NCI-H82 (cell line): ENCODE results near the gene ALDH1A2.
A peak's percentile ranks its signal among the peaks of the same experiment; 100 is the strongest.

Experiments used
- DNase-seq: peaks from one replicate; lab custom pipeline; 2025; lab: John Stamatoyannopoulos, UW

The ALDH1A2 gene

DNA sequence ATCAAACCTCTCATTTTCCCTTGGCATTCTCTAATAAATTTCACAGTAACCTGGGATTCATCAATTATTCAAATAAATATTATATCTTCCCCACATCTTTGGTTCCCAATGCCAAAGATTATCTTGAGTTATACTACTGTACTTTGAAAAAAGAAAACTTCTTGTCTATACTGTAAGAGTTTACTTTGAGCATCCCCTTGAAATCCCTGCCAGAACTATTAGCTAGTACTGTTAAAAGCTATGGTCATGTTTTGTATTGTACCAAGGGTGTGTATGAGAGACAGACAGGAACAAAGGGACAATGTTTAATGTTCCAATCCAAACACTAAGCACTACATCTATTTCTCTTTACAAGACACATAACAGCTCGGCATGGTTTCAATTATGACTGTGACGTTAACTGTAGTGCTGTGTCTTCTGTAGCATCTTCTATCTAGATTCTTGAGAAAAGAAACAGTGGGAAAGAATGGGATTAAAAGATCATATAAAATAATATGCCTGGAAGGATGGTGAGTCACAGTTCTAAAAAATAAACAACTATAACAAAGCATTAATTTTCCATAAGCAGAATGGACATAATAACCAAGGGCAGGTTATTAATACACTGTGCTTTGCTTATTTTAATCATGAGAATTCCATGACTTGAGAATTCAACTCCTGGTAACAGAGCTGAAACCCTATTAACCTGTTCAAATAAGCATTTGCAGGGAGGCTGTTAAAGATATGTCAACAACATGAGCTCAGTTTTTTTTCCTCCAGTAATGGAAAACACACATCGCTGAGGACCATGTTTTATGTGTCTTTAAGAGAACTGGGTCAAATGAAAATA, 71.1 kb downstream of the ALDH1A2 start:
- DNase-seq, result no peak

DNA sequence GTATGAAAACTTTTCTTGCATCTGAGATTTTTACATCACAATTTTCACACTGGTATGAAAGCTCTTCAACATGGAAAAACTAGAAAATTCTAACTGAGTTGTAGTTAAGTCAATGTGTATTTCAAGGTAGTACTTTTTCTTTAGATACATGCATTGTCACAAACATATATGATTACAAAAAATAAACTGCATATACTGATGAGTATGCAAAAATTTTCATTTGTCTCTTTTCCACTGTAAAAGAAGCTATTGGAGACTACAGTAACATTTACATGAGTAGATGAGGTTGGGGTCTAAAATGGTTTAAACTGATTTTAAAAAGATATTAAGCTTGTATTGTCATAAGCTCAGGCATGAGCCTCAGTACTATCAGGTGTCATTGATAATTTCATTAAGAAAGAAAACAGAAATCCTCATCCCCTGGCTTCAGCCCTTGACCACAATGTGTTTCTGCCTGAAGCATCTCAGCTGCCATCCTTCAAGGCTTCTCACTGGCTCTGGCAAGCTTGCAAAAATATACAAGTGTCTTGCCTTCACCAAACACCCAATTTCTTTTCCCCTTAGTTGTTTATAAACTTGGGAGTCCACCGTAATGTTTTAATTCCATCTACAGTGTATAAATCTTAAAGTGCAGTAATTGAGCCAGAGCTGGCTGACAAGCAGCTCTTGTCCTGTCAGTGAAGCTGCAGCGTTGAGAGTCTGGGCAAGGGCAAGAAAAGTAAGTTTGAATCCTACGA, 71.9 kb downstream of the ALDH1A2 start:
- no peak for DNase-seq

DNA sequence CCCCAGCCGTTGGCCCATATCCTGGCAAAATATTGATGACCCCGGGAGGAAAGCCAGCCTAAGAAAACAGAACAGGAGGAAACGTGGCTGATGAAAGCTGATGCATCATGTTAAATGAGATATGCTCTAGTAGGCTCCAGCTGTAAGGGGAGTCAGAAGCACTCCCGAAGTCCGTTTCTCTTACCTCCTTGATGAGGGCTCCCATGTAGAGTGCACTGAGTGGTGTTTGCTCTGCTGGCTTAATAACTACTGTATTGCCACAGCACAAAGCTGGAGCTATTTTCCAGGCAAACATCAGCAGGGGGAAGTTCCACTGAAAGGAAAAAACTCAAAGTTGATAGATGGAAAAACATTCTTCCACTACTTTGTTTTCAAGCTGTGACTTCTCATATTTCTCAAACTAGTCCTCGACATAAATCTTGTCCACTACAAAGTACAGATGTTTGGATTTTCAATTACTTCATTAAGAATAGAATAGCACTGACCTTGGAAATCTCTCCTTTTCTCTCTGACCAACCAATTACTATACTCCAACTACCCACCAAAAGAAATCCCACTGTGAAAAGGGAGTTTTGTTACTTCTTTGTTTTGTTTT, 72.7 kb downstream of the ALDH1A2 start:
- no peak for DNase-seq

DNA sequence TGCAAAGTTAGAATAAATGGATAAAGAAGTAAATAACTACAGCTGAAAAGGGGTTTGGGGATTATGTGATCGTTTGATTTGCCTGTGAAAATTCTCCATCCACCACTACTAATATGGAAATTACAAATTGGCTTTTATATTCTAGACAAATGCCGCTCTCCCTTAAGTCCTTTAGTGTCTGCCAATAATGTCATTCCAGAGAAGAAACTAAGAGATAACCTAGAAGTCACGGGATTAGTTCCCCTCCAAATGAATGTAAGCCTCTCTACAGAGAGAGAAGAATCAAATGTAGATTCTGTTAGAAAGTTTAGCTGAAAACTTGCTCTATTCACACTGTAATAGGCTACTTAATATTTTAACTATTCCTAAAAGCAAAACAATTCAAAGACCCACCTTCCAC, 92.0 kb downstream of the ALDH1A2 start:
- DNase-seq, result no peak

DNA sequence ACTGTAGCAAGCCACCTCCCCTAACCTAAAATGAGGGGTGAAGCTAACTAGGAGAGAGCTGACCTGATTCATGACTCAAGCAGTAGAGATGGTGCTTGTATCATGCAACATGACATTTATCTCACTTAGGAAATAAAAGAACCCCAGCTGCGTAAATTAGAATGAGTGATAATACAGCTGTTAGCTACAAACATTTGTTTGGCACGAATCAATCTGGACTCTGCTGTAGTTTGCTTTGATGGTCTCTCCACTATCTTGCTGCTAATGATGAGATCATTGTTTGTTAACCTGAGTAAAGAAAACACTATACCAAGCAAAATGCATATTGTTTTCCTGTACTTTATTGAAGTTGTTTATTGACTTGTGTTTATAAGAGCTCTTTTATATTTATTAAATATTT, 92.6 kb downstream of the ALDH1A2 start:
- DNase-seq, result no peak

DNA sequence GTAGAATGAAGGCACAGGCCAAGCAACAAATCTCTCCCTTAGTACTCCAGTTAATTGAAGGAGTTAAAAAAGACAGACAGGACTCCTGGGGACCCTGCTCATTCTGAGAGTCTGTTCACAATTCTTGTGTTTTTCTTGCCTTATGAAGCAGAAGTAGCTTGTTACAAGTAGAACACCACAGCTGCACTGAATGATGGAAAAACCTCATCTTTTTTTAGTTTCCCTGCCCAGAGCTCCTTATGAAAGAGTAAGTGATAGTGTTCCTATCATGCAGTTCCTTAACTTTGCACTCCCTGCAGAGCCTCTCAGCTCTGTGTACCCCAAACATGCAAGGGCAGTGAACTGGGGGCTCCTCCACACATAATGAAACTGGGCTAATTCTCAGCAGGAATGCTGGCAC, 95.5 kb downstream of the ALDH1A2 start:
- DNase-seq, result no peak

DNA sequence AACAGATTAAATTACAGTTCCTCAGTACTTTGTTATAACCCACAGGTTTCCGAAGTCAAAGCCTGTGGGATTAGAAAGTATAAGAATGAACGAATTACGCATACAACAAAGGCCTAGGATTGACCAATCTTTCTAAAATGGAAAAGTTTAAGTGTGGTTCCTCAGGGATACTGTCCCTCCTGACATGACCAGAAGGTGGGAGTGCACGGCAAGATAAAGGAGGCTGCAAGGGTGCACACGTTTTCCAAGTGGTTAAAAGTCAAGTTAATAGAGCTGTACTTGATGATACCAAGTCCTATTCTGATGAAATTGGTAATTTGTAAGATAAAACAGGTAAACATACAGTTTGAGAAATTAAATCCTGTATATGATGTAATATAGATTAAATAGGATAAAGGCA, 96.2 kb downstream of the ALDH1A2 start:
- DNase-seq, result peak; percentile 1

DNA sequence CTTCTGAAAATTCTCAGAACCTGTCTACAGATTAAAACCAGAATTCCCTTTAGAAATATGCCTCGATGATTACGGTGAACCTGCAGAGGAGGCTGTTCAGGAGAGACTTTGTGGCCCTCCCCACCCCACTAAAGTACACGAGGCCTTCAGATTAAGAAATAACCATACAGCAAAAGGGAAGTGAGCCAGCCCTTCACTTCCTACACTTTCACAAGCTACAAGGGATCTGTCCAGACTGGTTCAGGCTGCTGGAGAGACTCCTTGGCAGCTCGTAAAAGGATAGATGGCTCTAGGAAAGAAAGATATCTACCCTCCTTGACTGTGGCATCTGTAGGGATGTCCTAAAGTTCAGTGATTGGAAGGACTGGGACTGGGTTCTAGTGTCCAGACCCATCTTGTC, 102.6 kb downstream of the ALDH1A2 start:
- DNase-seq, result no peak

DNA sequence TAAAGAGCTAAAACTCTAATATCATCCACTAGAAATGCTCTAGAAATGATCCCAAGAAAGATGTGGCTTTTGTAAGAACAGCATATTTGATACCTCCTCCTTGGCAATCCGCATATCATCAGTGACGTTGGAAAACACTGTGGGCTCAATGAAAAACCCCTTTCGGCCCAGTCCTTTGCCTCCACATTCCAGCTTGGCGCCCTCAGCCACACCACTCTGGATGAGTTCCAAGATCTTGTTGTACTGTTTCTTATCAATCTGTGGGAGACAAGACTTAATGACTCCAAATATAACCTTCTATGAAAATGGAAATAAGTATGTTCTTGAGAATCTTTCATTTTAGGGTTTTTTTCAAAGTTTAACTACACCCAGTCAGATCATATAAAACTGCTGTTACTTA, 103.6 kb downstream of the ALDH1A2 start:
- DNase-seq, result no peak

DNA sequence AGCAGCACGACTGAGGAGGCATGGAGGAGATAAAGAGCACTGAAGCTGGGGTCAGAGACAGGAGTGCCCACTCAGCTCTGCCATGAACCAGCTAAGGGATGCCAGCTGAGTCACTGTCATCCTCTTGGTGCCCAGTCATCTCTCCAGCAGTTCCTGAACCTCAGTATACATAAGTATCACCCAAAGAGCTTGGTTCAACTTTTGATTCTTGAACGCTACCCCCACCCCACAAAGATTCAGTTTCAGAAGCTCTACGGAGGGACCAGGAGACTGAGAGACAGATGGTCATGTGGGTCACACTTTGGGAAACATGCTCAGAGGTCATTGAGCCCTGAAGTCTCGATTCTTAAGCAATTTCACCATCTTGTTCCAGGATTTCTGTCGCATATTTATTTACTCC, 108.4 kb downstream of the ALDH1A2 start:
- no peak for DNase-seq

DNA sequence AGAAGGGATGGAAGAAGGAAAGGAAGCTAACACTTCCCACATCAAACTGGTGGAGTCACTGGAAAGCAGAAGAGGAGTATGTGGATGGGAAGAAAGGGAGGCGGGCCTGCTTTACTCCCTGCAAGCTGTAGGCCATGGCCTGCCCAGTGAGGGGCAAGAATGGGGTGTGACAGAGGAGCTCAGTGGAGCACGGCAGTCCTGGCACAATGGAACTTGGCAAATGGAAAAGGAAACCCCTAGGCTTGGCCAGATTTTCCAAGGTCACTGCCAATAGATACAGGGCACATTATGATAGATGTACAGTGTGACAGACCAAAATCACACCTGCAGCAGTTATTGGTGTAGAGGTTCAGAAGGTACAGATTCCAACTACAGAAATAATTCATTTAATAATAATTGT, 111.6 kb downstream of the ALDH1A2 start:
- DNase-seq, result no peak

DNA sequence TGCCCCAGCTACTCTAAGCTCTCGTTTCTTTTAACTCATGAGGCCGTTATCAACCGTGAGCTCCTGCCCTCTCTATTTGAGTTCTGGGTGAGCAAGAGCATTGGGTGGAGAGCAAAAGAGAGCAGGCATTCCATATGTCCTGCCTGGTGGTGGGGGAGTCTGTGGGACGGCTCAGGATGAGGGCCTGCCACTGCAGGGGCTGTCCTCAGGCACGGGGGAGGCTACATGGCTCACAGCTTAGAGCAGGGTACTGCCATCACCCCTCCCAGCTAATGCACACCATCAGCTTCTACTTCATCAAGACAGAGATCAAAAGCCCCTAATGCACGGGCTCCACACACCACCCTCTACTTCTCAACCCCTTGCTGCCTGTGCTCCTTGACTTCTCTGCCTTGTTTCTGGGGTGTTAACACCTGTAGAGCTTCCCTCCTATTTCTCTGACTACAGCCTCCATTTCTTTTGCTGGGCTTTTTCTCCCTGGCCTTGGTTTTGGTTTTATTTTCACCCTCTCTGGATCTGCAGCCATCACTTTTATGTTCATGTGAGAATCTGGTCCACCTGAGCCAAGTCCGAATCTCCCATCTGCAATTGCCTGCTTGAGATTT, 114.1 kb downstream of the ALDH1A2 start:
- no peak for DNase-seq

DNA sequence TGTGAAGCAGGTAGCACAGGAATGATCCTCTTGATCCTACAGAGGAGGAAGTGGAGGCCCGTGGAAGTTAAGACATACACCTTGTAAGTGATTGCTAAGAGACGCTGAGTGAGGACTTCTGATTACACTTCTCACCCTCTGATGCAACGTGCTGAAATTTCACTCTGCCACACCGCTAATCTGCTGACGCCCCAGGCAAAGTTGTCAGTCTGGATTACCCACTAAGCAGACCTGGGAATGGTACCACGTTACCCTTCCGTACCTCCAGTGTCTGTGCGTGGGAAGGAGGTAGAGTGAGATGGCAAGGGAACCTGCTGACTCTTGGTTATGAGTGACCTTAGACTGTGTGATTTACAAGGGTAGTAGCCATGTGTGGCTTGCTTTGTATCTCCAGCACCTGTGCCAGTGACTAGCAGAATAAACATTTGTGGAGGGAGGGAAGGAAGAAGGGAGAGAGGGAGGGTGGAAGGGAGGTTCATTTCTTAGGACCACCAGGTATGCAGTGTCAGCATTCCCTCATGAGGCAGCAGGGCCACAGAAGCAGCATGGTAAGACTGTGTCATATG, 115.0 kb downstream of the ALDH1A2 start:
- peak; percentile 13 for DNase-seq

DNA sequence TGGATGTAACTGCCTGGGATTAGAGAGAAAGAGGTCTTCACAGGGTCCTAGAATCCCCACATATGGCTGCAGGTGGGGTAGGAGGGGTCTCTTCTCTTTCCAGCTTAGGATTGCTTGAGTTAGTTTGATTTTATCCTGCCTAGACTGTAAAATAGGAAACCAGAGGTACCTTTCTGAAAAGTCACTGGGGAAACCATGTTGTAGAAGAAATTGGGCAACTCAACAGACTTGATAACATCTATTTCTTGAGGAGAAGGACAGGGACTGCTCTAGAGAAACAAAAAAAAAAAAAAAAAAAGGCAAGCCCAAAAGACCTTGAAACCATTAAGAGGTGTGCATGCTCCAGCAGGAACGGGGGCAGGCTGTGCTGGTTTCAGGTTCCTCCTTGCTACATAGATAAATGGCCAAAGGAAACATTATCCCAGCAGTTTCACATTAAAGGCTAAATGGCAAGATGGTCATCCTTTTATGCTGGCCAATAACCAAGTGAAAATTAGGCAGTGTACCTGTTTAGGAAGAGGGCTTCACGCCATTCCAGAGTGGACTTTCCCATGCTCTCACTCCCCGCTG, 116.1 kb downstream of the ALDH1A2 start:
- no peak for DNase-seq

DNA sequence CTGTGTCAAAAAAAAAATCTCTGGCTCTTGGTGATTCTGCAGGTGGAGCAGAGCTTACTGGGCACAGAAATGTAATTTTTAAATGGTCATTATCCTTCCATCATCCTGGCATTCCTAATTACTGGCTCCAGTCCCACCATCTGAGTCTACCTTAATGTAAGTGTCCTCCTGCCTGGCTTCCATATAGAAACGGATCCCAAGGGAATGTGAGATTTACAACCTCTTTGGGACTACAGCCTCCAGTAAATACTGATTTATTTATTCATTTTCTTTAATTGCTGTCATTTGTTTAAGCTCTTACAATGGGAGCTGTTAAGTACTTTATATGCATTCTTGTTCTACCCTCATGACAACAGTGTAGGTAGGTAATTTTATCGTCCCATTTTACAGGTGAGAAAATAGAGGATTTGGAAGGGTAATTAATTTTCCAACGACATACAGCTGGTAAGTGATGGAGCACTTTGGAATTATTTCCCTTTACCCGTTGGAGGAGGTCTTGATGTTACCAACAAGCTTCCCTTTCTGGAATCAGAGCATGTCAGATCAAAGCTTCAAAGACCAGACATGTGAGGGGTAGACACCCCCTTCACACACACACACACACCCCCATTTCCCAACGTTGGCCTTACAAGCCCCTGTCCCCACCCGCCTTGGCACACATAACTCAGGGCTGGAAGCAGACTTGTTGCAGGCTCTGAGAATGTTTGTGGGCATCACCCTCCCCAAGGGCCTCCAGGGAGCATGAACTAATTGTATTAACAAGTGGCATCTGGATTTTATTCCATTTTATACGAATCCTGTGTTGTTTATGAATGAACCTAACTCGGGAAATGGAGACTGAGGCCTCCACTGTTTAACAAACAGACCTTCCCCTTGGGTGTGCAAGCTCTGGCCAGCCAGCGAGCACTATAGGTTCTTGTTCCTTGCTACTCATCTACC, 116.9 kb downstream of the ALDH1A2 start:
- DNase-seq, result no peak

DNA sequence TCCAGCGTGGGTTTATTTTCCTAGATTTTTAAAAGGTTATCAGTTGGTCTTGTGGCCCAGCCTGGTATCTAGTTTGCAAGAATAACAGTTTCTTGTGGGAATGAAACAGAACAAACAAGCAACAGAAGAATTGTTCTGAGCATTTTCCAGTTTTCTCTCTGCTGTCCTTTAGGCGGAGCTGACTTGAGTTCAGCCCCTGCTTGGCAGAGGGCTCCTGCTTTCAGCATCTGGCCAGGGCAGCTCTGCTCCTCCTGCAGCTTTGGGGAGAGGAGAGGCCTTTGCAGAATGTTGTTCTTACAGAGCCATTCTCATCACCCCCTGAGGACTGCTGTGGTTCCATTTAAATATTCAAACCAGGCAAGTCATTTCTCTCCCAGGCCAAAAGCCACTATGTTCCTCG, 117.7 kb downstream of the ALDH1A2 start:
- no peak for DNase-seq

DNA sequence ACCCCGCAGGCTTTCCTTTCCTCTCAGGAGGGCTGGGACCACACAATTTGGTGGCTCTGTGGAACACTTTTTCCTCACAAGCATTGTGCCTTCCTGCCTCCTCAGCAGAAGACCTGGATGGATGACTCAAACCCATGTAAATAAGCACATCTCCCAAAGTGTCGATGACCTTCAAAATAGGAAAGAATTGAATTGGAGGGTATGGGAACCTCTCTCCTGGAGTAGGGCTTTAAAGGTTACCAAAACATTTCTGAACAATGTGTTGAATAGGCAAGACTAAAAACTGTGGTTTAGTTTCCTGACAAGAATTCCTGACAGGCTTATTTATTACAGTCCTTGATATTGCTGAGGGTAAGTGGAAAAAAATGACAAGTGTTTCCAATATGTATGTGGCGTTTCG, 118.2 kb downstream of the ALDH1A2 start:
- no peak for DNase-seq

DNA sequence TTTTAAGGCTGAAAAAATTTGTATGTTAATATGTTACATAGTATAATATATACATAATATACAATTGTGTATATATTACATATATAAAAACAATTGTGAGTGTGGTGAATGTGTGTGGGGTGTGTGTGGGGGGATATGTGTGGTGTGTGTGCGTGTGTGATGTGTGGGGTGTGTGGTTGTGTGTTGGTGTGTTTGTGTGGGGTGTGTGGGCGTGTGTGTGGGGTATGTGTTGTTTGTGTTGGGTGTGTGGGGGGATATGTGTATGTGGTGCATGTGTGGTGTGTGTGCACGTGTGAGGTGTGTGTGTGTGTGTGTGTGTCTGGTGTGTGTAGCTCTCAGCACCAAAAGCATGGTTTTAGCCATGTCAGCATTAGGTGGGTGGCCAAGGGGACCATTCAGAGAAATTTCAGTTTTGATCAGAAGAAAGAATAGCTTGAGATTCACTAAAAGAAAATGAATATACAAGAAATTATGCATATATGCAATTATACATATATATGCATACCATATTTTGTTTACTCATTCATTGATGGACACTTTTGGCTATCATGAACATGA, 118.9 kb downstream of the ALDH1A2 start:
- DNase-seq, result no peak

DNA sequence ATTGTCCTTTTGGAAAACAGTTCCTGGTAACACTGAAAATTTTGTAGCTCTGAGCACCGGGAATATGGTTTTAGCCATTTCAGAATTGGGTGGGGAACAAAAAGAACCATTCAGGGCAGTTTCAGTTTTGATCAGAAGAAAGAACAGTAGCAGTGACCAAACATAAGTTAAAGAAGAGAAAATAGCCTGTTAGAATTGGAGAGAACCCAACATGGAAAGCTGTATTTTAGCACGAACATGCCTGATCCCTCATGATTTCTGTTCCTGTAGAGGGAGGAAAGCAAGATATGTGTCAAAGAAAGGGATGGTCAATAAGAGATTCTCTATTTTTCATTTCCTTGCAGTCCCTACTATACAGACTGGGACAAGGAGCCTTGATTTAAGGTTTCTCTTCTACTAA, 119.9 kb downstream of the ALDH1A2 start:
- no peak for DNase-seq

DNA sequence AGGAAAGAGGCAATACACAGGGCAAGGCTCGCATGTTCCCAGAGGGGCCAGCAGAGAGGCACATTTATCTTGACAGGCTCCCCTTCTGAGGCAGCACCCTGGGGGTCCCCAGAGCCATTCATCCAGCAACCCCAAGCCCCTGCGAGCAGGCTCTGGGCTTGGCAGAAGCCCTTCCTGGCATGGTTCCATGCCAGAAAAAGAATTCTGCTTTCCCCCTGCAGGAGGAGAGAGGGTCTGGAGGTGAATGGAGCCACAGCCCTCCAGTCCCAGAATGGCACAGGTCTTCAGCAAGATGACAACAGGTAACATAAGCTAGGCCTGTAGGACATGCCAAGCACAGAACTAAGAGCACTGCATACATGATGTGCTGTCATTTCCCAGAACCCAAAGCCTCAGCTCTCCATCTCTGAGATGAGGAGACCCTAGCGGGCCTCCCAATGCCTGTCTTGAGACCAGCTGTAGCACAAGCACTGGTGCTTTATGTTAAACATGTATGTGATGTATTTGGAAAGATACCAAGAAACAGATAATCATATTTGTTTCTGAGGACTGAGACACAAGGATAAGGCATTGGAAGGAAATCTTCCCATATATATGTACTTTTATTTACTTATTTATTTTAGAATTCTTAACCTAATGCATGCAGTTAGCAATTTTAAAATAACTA, 121.6 kb downstream of the ALDH1A2 start:
- no peak for DNase-seq
